Neural crest cell (in vitro differentiated cells): ENCODE measurements around the gene NMD3. TPM values are rescaled to one million over a fixed set of nuclear protein-coding genes. Genes with fewer than 3 reads are reported as not detected.

Experiments used
- DNase-seq: peaks from one replicate; pipeline ENCODE4 v3.0.0; 2021; ENCODE audit warnings: low read depth, mixed read lengths, low spot score
- H3K27ac Mint-ChIP-seq: one replicate; pipeline ENCODE4 v1.8.0; 2021; ENCODE audit warnings: mild to moderate bottlenecking, mixed read lengths; ENCODE audit not compliant: unreplicated experiment
- H3K27me3 Mint-ChIP-seq: 2 replicates; pipeline ENCODE4 v1.8.0; 2021; ENCODE audit warnings: low read depth, mild to moderate bottlenecking, mixed read lengths
- H3K36me3 Mint-ChIP-seq: 2 replicates; pipeline ENCODE4 v1.8.0; 2021; ENCODE audit warnings: low read depth, mild to moderate bottlenecking, mixed read lengths
- H3K4me1 Mint-ChIP-seq: 2 replicates; pipeline ENCODE4 v1.8.0; 2021; ENCODE audit warnings: mixed read lengths
- H3K4me3 Mint-ChIP-seq: one replicate; pipeline ENCODE4 v1.8.0; 2021; ENCODE audit warnings: mild to moderate bottlenecking, mixed read lengths
- H3K9me3 Mint-ChIP-seq: 2 replicates; pipeline ENCODE4 v1.8.0; 2021; ENCODE audit warnings: mixed read lengths
- total RNA-seq: library from RNA; stranded (reverse); gene quantifications from 2 replicates; pipeline ENCODE4 v1.2.1, GENCODE V29; 2021
- TF ChIP-seq, protein P1 (sequence below): fragments of 200-600 bp; sonication (generic); conservative IDR thresholded peaks from 2 replicates; pipeline ENCODE4 v1.5.0; 2021; ENCODE audit warnings: antibody characterized with exemption, mild to moderate bottlenecking

Gene NMD3
- total RNA-seq, 1 donor from 2014 or later = 42.0 TPM

DNA sequence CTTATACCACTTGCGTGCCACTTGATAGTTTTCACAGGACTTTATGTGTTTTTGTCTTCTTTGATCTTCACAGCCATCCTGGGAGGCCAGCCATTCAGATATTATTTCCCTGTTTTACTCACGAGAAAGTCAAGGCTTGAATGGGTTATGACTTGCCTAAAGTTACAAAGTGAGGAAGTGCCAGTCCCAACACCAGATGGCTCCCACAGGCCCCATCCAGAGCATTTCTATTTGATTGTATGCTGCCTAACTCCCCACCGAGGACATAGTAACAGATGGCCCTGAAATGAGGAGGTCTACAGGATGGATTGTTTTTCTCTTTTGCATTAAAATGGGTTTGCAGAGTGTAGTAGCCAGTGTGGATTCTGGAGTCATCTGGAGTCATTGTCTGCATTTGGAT, 75.7 kb downstream of the NMD3 start:
- no peak for DNase-seq
- peaks cover 10% of the 10 kb centered on the region for H3K36me3 Mint-ChIP-seq
- H3K27me3 Mint-ChIP-seq = no peaks in the 10 kb centered on the region
- peaks cover 20% of the 10 kb centered on the region for H3K9me3 Mint-ChIP-seq
- H3K27ac Mint-ChIP-seq = no peak overlapping the region
- no peak overlapping the region for H3K4me3 Mint-ChIP-seq
- TF ChIP-seq, protein P1, sequence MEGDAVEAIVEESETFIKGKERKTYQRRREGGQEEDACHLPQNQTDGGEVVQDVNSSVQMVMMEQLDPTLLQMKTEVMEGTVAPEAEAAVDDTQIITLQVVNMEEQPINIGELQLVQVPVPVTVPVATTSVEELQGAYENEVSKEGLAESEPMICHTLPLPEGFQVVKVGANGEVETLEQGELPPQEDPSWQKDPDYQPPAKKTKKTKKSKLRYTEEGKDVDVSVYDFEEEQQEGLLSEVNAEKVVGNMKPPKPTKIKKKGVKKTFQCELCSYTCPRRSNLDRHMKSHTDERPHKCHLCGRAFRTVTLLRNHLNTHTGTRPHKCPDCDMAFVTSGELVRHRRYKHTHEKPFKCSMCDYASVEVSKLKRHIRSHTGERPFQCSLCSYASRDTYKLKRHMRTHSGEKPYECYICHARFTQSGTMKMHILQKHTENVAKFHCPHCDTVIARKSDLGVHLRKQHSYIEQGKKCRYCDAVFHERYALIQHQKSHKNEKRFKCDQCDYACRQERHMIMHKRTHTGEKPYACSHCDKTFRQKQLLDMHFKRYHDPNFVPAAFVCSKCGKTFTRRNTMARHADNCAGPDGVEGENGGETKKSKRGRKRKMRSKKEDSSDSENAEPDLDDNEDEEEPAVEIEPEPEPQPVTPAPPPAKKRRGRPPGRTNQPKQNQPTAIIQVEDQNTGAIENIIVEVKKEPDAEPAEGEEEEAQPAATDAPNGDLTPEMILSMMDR = no peak
- H3K4me1 Mint-ChIP-seq = no peaks in the 10 kb centered on the region

Other genes starting within 250 kb of the NMD3 start
- 27.1 and 29.6 TPM in 2 replicates for gene B3GALNT1, start 116.0 kb upstream of the NMD3 start, total RNA-seq
- gene SPTSSB, start 150.2 kb downstream of the NMD3 start, total RNA-seq = 0.20 and 0.42 TPM in 2 replicates